ENCODE measurements around the gene SETD1A.

SETD1A gene

DNA sequence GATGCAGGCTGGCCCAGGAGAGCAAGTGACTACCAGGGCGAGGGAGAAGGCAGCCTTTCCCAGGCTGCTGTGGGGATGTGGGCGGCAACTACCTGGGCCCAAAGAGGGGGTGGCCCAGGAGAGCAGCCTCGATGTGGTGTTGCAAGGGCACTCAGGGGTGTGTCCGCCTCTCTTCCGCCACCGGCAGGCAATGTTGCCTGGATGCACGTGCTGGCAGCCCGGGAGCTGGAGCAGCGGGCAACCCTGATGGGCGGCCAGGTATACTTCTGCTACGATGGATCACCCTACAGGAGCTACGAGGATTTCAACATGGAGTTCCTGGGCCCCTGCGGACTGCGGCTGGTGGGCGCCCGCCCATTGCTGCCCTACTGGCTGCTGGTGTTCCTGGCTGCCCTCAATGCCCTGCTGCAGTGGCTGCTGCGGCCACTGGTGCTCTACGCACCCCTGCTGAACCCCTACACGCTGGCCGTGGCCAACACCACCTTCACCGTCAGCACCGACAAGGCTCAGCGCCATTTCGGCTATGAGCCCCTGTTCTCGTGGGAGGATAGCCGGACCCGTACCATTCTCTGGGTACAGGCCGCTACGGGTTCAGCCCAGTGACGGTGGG is 30.1 kb downstream of the SETD1A start:
- no peak for TF ChIP-seq CTCF (IDR thresholded peaks at IDR 0.05)

DNA sequence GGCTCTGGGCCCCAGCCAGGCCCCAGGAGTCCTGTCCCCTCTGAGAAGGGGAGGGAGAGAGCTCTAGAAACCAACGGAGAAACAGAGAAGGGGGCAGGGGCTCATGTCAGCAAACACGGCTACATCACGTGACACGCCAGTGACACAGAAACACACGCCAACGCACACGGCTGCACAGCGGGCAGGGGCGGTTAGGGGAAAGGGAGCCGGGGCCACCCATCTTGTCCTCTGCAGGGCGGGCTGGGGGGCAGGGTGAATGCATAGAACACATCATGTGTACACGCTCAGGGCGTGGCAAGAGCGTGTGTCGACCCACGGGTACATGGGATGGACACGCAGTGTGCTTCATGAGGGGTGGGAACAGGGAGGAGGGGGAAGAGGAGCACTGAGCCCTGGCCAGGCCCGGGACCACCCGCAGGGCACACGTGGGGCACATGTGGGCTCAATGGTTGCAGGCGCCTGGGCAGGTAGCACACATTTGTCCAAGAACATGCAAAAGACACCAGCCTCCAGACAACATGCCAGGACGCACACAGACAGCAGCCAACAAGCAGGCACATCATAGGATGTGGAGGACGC is 32.0 kb downstream of the SETD1A start:
- no peak for TF ChIP-seq CTCF (IDR thresholded peaks at IDR 0.05)

GRCh38 chr16:30990105-30990504 is 32.6 kb downstream of the SETD1A start:
- TF ChIP-seq CTCF (IDR thresholded peaks at IDR 0.05) = no peak

GRCh38 chr16:30991052-30991451 is 33.5 kb downstream of the SETD1A start:
- TF ChIP-seq CTCF (IDR thresholded peaks at IDR 0.05) = no peak

- no peak for TF ChIP-seq CTCF (IDR thresholded peaks at IDR 0.05)
Measured at GRCh38 chr16:30992276-30992780, 34.8 kb downstream of the SETD1A start.

DNA sequence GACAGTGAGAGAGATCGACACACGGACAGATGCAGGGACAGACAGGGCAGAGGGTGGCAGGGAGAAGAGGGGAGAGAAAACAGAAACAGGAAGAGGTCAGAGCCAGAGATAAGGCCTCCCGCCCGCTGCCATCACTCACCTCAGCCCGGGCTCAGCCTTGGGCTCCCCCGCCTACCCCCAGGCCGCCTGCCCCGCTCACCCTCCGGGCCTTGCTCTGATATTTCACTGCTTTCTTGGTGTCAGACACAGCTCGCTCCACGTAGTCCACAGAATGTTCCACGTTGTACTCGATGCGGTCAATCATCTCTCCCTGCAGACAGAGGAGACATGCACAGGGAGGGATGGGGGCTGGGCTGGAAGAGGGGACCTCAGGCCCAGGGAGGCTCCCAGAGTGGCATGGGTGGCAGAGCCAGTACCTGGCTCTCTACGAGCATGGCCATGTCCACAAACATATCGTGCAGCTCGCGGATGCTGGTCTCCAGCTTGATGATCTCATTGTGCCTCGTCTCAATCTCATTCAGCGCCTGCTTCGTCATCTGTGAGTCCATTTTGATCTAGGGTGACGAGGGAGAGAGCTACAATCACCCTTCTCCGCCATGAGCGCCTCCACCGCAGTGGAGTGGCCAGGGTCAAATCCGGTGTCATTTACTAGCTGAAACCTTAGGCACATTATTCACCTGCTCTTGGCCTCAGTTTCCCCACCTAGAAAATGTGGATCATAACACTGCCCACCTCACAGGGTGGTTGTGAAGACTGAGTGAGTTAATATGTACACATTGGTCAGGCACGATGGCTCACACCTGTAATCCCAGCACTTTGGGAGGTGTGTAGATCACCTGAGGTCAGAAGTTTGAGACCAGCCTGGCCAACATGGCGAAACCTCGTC is 35.6 kb downstream of the SETD1A start:
- no peak for TF ChIP-seq CTCF (IDR thresholded peaks at IDR 0.05)

DNA sequence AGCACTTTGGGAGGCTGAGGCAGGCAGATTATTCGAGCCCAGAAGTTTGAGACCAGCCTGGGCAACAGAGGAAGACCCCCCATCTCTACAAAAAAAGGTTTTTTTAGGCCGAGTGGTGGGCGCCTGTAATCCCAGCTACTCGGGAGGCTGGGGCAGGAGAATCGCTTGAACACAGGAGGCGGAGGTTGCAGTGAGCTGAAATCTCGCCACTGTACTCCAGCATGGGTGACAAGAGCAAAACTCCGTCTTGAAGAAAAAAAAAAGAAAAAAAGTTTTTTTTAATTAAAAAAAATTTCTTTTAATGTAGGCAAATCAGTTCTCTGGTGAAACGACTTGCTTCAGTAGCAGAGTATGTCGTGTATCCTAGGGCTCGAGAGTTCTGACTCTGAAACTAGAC is 38.4 kb downstream of the SETD1A start:
- TF ChIP-seq CTCF (IDR thresholded peaks at IDR 0.05) = no peak
